Transverse colon (tissue), 4 donors: ENCODE data around the gene DYRK3. TPM values are rescaled to one million over a fixed set of nuclear protein-coding genes. Genes with fewer than 3 reads are reported as not detected.

Source experiments
- DNase-seq: peaks from one replicate; pipeline ENCODE4 v3.0.0-alpha.2; 2019
- H3K27ac ChIP-seq, 4 donors: fragments of 200-600 bp; sonication (generic); 2 replicates each; pipeline ENCODE4 v1.5.1; 2016 to 2018; ENCODE audit warnings: inconsistent platforms in 4 of 4
- H3K27me3 ChIP-seq: fragments of 200-600 bp; sonication (generic); 2 replicates; pipeline ENCODE4 v1.5.1; 2017; ENCODE audit warnings: inconsistent platforms
- H3K36me3 ChIP-seq, 4 donors: fragments of 200-600 bp; sonication (generic); 2 replicates each; pipeline ENCODE4 v1.5.1; 2017 to 2019; ENCODE audit warnings: inconsistent platforms in 4 of 4
- H3K4me1 ChIP-seq, 4 donors: fragments of 200-600 bp; sonication (generic); 2 replicates each; pipeline ENCODE4 v1.5.1; 2017 to 2020; ENCODE audit warnings: inconsistent platforms in 4 of 4
- H3K4me3 ChIP-seq, 4 donors: fragments of 200-600 bp; sonication (generic); 1 replicate in 1 of 4; 2 replicates in 3 of 4; pipeline versions ENCODE4 v1.5.1 to v1.6.1; 2017 to 2019; ENCODE audit warnings: inconsistent platforms in 4 of 4
- H3K9me3 ChIP-seq, 2 donors: fragments of 200-600 bp; sonication (generic); 2 replicates each; pipeline ENCODE4 v1.5.1; 2017 to 2019; ENCODE audit warnings: inconsistent platforms in 2 of 2
- CTCF ChIP-seq, 5 experiments: fragments of 200-600 bp in 3 of 5; fragments of 450-650 bp in 2 of 5; sonication (generic) in 3 of 5; IDR thresholded peaks; 1 replicate in 2 of 5; 2 replicates in 3 of 5; pipeline ENCODE4 v1.5.1; 2016 to 2017; ENCODE audit warnings: antibody characterized with exemption in 5 of 5, inconsistent platforms in 3 of 5, mild to moderate bottlenecking in 2 of 5, moderate library complexity in 1 of 5
- EP300 ChIP-seq: sonication (generic); formaldehyde crosslinking; IDR thresholded peaks from one replicate; pipeline ENCODE4 v1.6.1; 2017; ENCODE audit warnings: antibody characterized with exemption, low read depth
- POLR2A ChIP-seq: fragments of 450-650 bp; IDR thresholded peaks from one replicate; pipeline ENCODE4 v1.6.1; 2016; ENCODE audit warnings: antibody characterized with exemption, mild to moderate bottlenecking, moderate library complexity
- POLR2AphosphoS5 ChIP-seq, 3 donors: sonication (generic); formaldehyde crosslinking; IDR thresholded peaks; one replicate each; pipeline ENCODE4 v1.6.1; 2016; ENCODE audit warnings: antibody characterized with exemption in 3 of 3
- WGBS, 2 donors: methylation state at CpG; one replicate each; pipeline ENCODE4 v1.1.5; 2018; ENCODE audit warnings: low coverage in 1 of 2; 5-methylcytosine and 5-hydroxymethylcytosine counted together
- in situ Hi-C, 4 donors: fragments of 200-750 bp; cut with MboI; loops; one replicate each; pipeline versions ENCODE4 v1.15.0 to v1.15.1; 2017; ENCODE audit warnings: low sequenced_read_pairs in 3 of 4, low pct_ligation_motif_present in 1 of 4, low pct_unique_long_range_greater_than_20kb in 1 of 4
- intact Hi-C: fragments of 100-400 bp; cut with DNase I; formaldehyde crosslinking; loops from one replicate; pipeline ENCODE4 v1.15.1; 2023; ENCODE audit warnings: low total_unique reads
- total RNA-seq, 4 donors: library from RNA; depleted of rRNA; stranded (reverse); fragments of >200 nt; gene quantifications; one replicate each; pipeline ENCODE4 v1.1.0, GENCODE V29; 2016

The DYRK3 gene
- total RNA-seq, 4 donors from 2014 or later, result 1.6 to 3.2 TPM; not detected in 2

GRCh38 chr1:206651958-206652890 lies 16.9 kb downstream of the DYRK3 start:
- no peaks in the 10 kb centered on the region for H3K9me3 ChIP-seq
- no peak overlapping the region for H3K4me3 ChIP-seq
- no peak for TF ChIP-seq CTCF (IDR thresholded peaks at IDR 0.05)
- no peak for TF ChIP-seq POLR2AphosphoS5 (IDR thresholded peaks at IDR 0.05)
- TF ChIP-seq EP300, result no peak
- TF ChIP-seq POLR2A, result no peak
- in situ Hi-C loops (no loop called here), intact Hi-C loops (no loop called here)
- H3K27ac ChIP-seq, result no peak overlapping the region
- no peaks in the 10 kb centered on the region for H3K27me3 ChIP-seq
- H3K36me3 ChIP-seq, result no peaks in the 10 kb centered on the region
- no peaks in the 10 kb centered on the region for H3K4me1 ChIP-seq
- 83% methylated on average over 3 to 5 of the region's 5 CpGs for WGBS, 2 donors
- DNase-seq, result peak; percentile 26

GRCh38 chr1:206653715-206654459 lies 18.6 kb downstream of the DYRK3 start:
- TF ChIP-seq POLR2AphosphoS5 (IDR thresholded peaks at IDR 0.05) (no peak), CTCF (IDR thresholded peaks at IDR 0.05) (no peak), POLR2A (no peak), EP300 (no peak)
- Histone ChIP-seq H3K36me3 (no peaks in the 10 kb centered on the region), H3K4me1 (peaks cover 0 to 10% (median 3%) of the 10 kb centered on the region in 4 donors), H3K9me3 (no peaks in the 10 kb centered on the region), H3K4me3 (no peak overlapping the region), H3K27me3 (no peaks in the 10 kb centered on the region), H3K27ac (no peak overlapping the region)
- in situ Hi-C loops, result no loop called here
- 64 to 74% methylated on average over 7 of the region's 7 CpGs for WGBS, 2 donors
- no peak for DNase-seq
- intact Hi-C loops, result no loop called here

GRCh38 chr1:206654828-206655227 lies 19.5 kb downstream of the DYRK3 start:
- Histone ChIP-seq H3K4me3 (no peak overlapping the region), H3K27ac (no peak overlapping the region)
- 77 to 100% methylated on average over 1 to 2 of the region's 2 CpGs for WGBS, 2 donors

More at GRCh38 chr1:206654828-206655227, 19.5 kb downstream of the DYRK3 start:
- TF ChIP-seq POLR2AphosphoS5 (IDR thresholded peaks at IDR 0.05) (no peak), EP300 (no peak), POLR2A (no peak), CTCF (IDR thresholded peaks at IDR 0.05) (no peak)
- no peak for DNase-seq
- Histone ChIP-seq H3K9me3 (no peaks in the 10 kb centered on the region), H3K27me3 (no peaks in the 10 kb centered on the region), H3K4me1 (peaks cover 0 to 18% (median 10%) of the 10 kb centered on the region in 4 donors), H3K36me3 (no peaks in the 10 kb centered on the region)
- in situ Hi-C loops, result no loop called here
- intact Hi-C loops, result no loop called here
